Transverse colon (tissue), 4 donors: ENCODE measurements around the gene PRRT4. TPM values are rescaled to one million over a fixed set of nuclear protein-coding genes. Genes with fewer than 3 reads are reported as not detected.

ENCODE experiments used
- DNase-seq: peaks from one replicate; pipeline ENCODE4 v3.0.0-alpha.2; 2019
- H3K27ac ChIP-seq, 4 donors: fragments of 200-600 bp; sonication (generic); 2 replicates each; pipeline ENCODE4 v1.5.1; 2016 to 2018; ENCODE audit warnings: inconsistent platforms in 4 of 4
- H3K27me3 ChIP-seq: fragments of 200-600 bp; sonication (generic); 2 replicates; pipeline ENCODE4 v1.5.1; 2017; ENCODE audit warnings: inconsistent platforms
- H3K36me3 ChIP-seq, 4 donors: fragments of 200-600 bp; sonication (generic); 2 replicates each; pipeline ENCODE4 v1.5.1; 2017 to 2019; ENCODE audit warnings: inconsistent platforms in 4 of 4
- H3K4me1 ChIP-seq, 4 donors: fragments of 200-600 bp; sonication (generic); 2 replicates each; pipeline ENCODE4 v1.5.1; 2017 to 2020; ENCODE audit warnings: inconsistent platforms in 4 of 4
- H3K4me3 ChIP-seq, 4 donors: fragments of 200-600 bp; sonication (generic); 1 replicate in 1 of 4; 2 replicates in 3 of 4; pipeline versions ENCODE4 v1.5.1 to v1.6.1; 2017 to 2019; ENCODE audit warnings: inconsistent platforms in 4 of 4
- H3K9me3 ChIP-seq, 2 donors: fragments of 200-600 bp; sonication (generic); 2 replicates each; pipeline ENCODE4 v1.5.1; 2017 to 2019; ENCODE audit warnings: inconsistent platforms in 2 of 2
- EP300 ChIP-seq: sonication (generic); formaldehyde crosslinking; IDR thresholded peaks from one replicate; pipeline ENCODE4 v1.6.1; 2017; ENCODE audit warnings: antibody characterized with exemption, low read depth
- POLR2A ChIP-seq: fragments of 450-650 bp; IDR thresholded peaks from one replicate; pipeline ENCODE4 v1.6.1; 2016; ENCODE audit warnings: antibody characterized with exemption, mild to moderate bottlenecking, moderate library complexity
- POLR2AphosphoS5 ChIP-seq, 3 donors: sonication (generic); formaldehyde crosslinking; IDR thresholded peaks; one replicate each; pipeline ENCODE4 v1.6.1; 2016; ENCODE audit warnings: antibody characterized with exemption in 3 of 3
- WGBS, 2 donors: methylation state at CpG; one replicate each; pipeline ENCODE4 v1.1.5; 2018; ENCODE audit warnings: low coverage in 1 of 2; 5-methylcytosine and 5-hydroxymethylcytosine counted together
- in situ Hi-C, 4 donors: fragments of 200-750 bp; cut with MboI; loops; one replicate each; pipeline versions ENCODE4 v1.15.0 to v1.15.1; 2017; ENCODE audit warnings: low sequenced_read_pairs in 3 of 4, low pct_ligation_motif_present in 1 of 4, low pct_unique_long_range_greater_than_20kb in 1 of 4
- intact Hi-C: fragments of 100-400 bp; cut with DNase I; formaldehyde crosslinking; loops from one replicate; pipeline ENCODE4 v1.15.1; 2023; ENCODE audit warnings: low total_unique reads
- total RNA-seq, 4 donors: library from RNA; depleted of rRNA; stranded (reverse); fragments of >200 nt; gene quantifications; one replicate each; pipeline ENCODE4 v1.1.0, GENCODE V29; 2016
- TF ChIP-seq, protein P1 (sequence below), 5 experiments: fragments of 200-600 bp in 3 of 5; fragments of 450-650 bp in 2 of 5; sonication (generic) in 3 of 5; IDR thresholded peaks; 1 replicate in 2 of 5; 2 replicates in 3 of 5; pipeline ENCODE4 v1.5.1; 2016 to 2017; ENCODE audit warnings: antibody characterized with exemption in 5 of 5, inconsistent platforms in 3 of 5, mild to moderate bottlenecking in 2 of 5, moderate library complexity in 1 of 5

Gene PRRT4
- total RNA-seq, 4 donors from 2014 or later = 0.16 to 0.41 TPM; not detected in 2

DNA sequence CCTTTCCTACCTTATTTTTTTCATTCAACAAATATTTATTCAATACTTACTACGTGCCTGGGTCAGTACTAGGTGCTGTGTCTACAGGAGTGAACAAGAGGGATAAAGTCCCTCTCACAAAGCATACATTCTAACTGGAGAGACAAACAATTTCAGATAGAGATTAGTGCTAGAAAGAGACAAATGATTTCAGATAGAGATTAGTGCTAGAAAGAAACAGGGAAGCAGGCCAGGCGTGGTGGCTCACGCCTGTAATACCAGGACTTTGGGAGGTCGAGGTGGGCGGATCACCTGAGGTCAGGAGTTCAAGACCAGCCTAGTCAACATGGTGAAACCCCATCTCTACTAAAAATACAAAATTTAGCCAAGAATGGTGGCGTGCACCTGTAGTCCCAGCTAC lies 52.4 kb downstream of the PRRT4 start:
- no peaks in the 10 kb centered on the region for H3K9me3 ChIP-seq
- DNase-seq = no peak
- H3K27ac ChIP-seq = no peak overlapping the region
- TF ChIP-seq POLR2A = no peak
- TF ChIP-seq POLR2AphosphoS5 (IDR thresholded peaks at IDR 0.05) = no peak
- TF ChIP-seq, protein P1, sequence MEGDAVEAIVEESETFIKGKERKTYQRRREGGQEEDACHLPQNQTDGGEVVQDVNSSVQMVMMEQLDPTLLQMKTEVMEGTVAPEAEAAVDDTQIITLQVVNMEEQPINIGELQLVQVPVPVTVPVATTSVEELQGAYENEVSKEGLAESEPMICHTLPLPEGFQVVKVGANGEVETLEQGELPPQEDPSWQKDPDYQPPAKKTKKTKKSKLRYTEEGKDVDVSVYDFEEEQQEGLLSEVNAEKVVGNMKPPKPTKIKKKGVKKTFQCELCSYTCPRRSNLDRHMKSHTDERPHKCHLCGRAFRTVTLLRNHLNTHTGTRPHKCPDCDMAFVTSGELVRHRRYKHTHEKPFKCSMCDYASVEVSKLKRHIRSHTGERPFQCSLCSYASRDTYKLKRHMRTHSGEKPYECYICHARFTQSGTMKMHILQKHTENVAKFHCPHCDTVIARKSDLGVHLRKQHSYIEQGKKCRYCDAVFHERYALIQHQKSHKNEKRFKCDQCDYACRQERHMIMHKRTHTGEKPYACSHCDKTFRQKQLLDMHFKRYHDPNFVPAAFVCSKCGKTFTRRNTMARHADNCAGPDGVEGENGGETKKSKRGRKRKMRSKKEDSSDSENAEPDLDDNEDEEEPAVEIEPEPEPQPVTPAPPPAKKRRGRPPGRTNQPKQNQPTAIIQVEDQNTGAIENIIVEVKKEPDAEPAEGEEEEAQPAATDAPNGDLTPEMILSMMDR (IDR thresholded peaks at IDR 0.05) = no peak
- in situ Hi-C loops (no loop called here), intact Hi-C loops (no loop called here)
- peaks cover 0 to 52% (median 20%) of the 10 kb centered on the region in 4 donors for H3K36me3 ChIP-seq
- WGBS, 2 donors = 92 to 94% methylated on average over 2 to 6 of the region's 6 CpGs
- H3K4me3 ChIP-seq = no peak overlapping the region
- no peaks in the 10 kb centered on the region for H3K4me1 ChIP-seq
- H3K27me3 ChIP-seq = no peaks in the 10 kb centered on the region

DNA sequence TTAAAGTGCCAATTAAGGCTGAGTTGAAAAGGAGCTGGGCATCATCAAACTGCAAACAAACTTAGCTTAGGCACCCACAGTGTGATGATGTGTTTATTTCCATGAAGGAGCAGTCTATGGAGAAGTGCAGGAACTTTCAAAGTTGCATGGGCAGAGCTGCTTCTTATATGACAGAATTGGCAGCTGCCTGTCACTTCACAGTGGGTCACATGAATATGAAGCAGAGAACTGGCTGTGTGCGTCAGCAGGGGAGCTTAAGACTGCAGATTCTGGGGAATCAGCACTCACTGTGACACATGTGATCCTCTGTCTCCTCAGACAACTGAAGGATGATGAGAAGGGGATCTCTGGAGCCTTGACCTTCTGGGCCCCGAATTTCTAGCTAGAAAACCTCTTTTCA lies 54.4 kb downstream of the PRRT4 start:
- peaks cover 0 to 34% (median 17%) of the 10 kb centered on the region in 4 donors for H3K36me3 ChIP-seq
- intact Hi-C loops = no loop called here
- in situ Hi-C loops = no loop called here

DNA sequence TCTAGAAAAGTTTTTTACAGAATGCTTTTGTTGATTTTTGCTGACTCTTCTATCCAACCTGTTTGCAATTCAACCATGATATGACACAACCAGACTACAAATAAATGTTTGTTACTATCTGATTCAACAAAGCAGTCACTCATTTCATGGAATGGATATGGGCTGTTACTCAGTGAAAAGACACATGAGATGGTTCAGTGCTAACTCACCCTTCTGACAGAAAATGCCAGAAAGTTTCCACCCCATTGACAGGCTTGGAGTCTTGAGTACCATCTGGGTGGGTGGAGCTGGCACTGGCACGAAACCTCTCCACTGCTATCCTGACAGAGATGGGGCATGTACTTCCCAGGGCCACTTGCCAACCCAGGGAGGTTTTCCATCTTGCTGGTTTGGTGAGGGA lies 57.3 kb downstream of the PRRT4 start:
- in situ Hi-C loops = no loop called here
- H3K27ac ChIP-seq = no peak overlapping the region
- H3K27me3 ChIP-seq = no peaks in the 10 kb centered on the region
- peaks cover 0 to 13% (median 6%) of the 10 kb centered on the region in 4 donors for H3K36me3 ChIP-seq
- intact Hi-C loops = no loop called here
- no peaks in the 10 kb centered on the region for H3K9me3 ChIP-seq
- WGBS, 2 donors = 100% methylated on average over 1 of the region's 1 CpG; no CpG with 5 or more reads in 1 of the 2 donors
- H3K4me1 ChIP-seq = no peaks in the 10 kb centered on the region
- no peak for DNase-seq
- H3K4me3 ChIP-seq = no peak overlapping the region
- TF ChIP-seq POLR2AphosphoS5 (IDR thresholded peaks at IDR 0.05) = no peak
- no peak for TF ChIP-seq POLR2A
- TF ChIP-seq, protein P1 (IDR thresholded peaks at IDR 0.05) = no peak

More for the DNA sequence above, 54.4 kb downstream of the PRRT4 start:
- Histone ChIP-seq H3K4me3 (no peak overlapping the region), H3K27me3 (no peaks in the 10 kb centered on the region), H3K27ac (no peak overlapping the region), H3K4me1 (no peaks in the 10 kb centered on the region), H3K9me3 (no peaks in the 10 kb centered on the region)
- TF ChIP-seq POLR2A (no peak), POLR2AphosphoS5 (IDR thresholded peaks at IDR 0.05) (no peak)
- no peak for DNase-seq
- 90 to 100% methylated on average over 1 to 2 of the region's 2 CpGs for WGBS, 2 donors

DNA sequence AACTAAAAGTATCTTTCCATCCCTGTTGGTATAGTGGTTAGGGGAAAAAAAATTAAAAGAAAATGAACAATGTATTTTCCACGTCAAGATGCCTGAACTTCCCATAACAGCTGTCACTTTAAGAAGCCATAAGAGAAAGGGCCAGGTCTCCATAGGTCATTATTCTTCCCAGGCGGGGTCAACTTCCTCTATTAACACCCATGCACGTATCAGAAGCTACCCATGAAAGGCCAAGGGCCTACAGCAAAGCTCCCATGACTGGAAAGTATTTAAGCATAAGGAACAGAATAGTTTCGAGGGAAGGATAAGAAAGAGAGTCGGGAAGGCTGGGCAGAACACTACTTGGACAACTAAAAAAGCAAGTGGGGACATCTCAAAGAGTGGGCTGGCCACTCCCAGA lies 57.8 kb downstream of the PRRT4 start:
- WGBS, 2 donors = 77 to 100% methylated on average over 1 to 5 of the region's 5 CpGs
- Histone ChIP-seq H3K27me3 (no peaks in the 10 kb centered on the region), H3K4me3 (no peak overlapping the region), H3K27ac (no peak overlapping the region), H3K36me3 (peaks cover 0 to 13% (median 6%) of the 10 kb centered on the region in 4 donors), H3K4me1 (no peaks in the 10 kb centered on the region), H3K9me3 (no peaks in the 10 kb centered on the region)
- in situ Hi-C loops (no loop called here), intact Hi-C loops (no loop called here)
- no peak for TF ChIP-seq POLR2A
- no peak for TF ChIP-seq EP300
- TF ChIP-seq POLR2AphosphoS5 (IDR thresholded peaks at IDR 0.05) = no peak
- TF ChIP-seq, protein P1 (IDR thresholded peaks at IDR 0.05) = no peak
- no peak for DNase-seq

DNA sequence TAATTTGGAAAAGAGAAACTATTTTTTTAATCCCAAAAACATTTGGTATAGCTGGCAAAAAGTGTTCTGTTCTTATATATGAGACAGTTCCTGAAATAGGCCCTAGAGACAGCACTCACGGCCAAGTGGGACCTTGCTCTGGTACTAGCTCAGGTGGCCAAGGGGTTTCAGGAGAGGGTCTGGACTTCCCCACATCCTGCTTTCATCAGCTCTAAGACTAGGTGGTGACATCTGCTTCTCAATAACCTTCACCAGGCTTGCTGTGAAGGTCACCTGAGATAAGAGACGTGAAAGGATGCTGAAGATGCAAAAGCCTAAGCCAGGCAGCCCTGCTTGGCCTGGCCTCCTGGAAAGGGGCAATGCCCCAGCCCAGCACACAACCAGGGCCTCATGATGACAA lies 58.4 kb downstream of the PRRT4 start:
- 92% methylated on average over 2 of the region's 2 CpGs; no CpG with 5 or more reads in 1 of the 2 donors for WGBS, 2 donors
- peaks cover 0 to 13% (median 6%) of the 10 kb centered on the region in 4 donors for H3K36me3 ChIP-seq
- H3K27ac ChIP-seq = no peak overlapping the region
- no peak for TF ChIP-seq POLR2AphosphoS5 (IDR thresholded peaks at IDR 0.05)
- no peaks in the 10 kb centered on the region for H3K4me1 ChIP-seq
- DNase-seq = no peak
- in situ Hi-C loops (no loop called here), intact Hi-C loops (no loop called here)
- no peak overlapping the region for H3K4me3 ChIP-seq
- H3K27me3 ChIP-seq = no peaks in the 10 kb centered on the region
- H3K9me3 ChIP-seq = no peaks in the 10 kb centered on the region
